GM18511 (cell line): Measurements from ENCODE around the gene SPART.

Source experiments
- ATAC-seq: cut with Tn5 transposase; IDR thresholded peaks from one replicate; pipeline ENCODE4 v1.9.1; 2021; ENCODE audit warnings: mild to moderate bottlenecking, moderate library complexity; ENCODE audit not compliant: unreplicated experiment

Gene SPART

GRCh38 chr13:36346222-36347083, at the start of gene SPART:
SPART (minus strand) TSS chr13:36346394; CDS start chr13:36335830, 10,564 bp downstream.
- ATAC-seq, result peak; percentile 94

- ATAC-seq, result no peak
Observed at GRCh38 chr13:36395280-36395679, 49.1 kb upstream of the SPART start.

GRCh38 chr13:36385489-36385888, 39.3 kb upstream of the SPART start:
- ATAC-seq, result no peak

- ATAC-seq, result no peak
Observed at GRCh38 chr13:36382030-36382429, 35.8 kb upstream of the SPART start.

GRCh38 chr13:36377826-36378468, 31.8 kb upstream of the SPART start:
- ATAC-seq, result no peak

GRCh38 chr13:36374063-36374462, 27.9 kb upstream of the SPART start:
- ATAC-seq, result no peak

GRCh38 chr13:36371185-36371584, 25.0 kb upstream of the SPART start:
- no peak for ATAC-seq

GRCh38 chr13:36370108-36370429, 23.9 kb upstream of the SPART start:
- no peak for ATAC-seq

GRCh38 chr13:36369268-36370107, 23.3 kb upstream of the SPART start:
- no peak for ATAC-seq

GRCh38 chr13:36366031-36366430, 19.8 kb upstream of the SPART start:
- no peak for ATAC-seq

- ATAC-seq, result no peak
Observed at GRCh38 chr13:36363366-36363863, 17.2 kb upstream of the SPART start.

- ATAC-seq, result peak; percentile 55
Observed at GRCh38 chr13:36362914-36363313, 16.7 kb upstream of the SPART start.

- ATAC-seq, result no peak
Observed at GRCh38 chr13:36362251-36362650, 16.1 kb upstream of the SPART start.

GRCh38 chr13:36360903-36361302, 14.7 kb upstream of the SPART start:
- no peak for ATAC-seq

GRCh38 chr13:36359301-36359950, 13.2 kb upstream of the SPART start:
- no peak for ATAC-seq

- ATAC-seq, result no peak
Observed at GRCh38 chr13:36358175-36358718, 12.1 kb upstream of the SPART start.

GRCh38 chr13:36357692-36358091, 11.5 kb upstream of the SPART start:
- ATAC-seq, result no peak

- ATAC-seq, result no peak
Observed at GRCh38 chr13:36357231-36357630, 11.0 kb upstream of the SPART start.

GRCh38 chr13:36356058-36356457, 9.9 kb upstream of the SPART start:
- ATAC-seq, result no peak

GRCh38 chr13:36355632-36356031, 9.4 kb upstream of the SPART start:
- no peak for ATAC-seq
